Measurements from ENCODE around the gene ZSCAN10.
A peak's percentile ranks its signal among the peaks of the same experiment; 100 is the strongest.
"Not testable (repeated sequence)": the region's sequence is repeated elsewhere in the genome, so short reads cannot be mapped to it uniquely, and the experiment has no call there.

ZSCAN10 gene

GRCh38 chr16:3074860-3075522 is 24.1 kb downstream of the ZSCAN10 start:
- no peak overlapping the region for H2BK120ac ChIP-seq (ENCODE audit: low read depth, low read length)
- no peak overlapping the region for H4K8ac ChIP-seq (ENCODE audit: low read length)
- no peaks in the 10 kb centered on the region for H3K4me1 ChIP-seq (ENCODE audit: control insufficient read depth, insufficient read depth, low read depth, low read length)
- no peak overlapping the region for H3K9ac ChIP-seq (ENCODE audit: low read length)
- no peak overlapping the region for H2BK5ac ChIP-seq (ENCODE audit: low read depth, low read length, poor library complexity, severe bottlenecking)
- no peak overlapping the region for H2BK15ac ChIP-seq (ENCODE audit: low read depth, poor library complexity, severe bottlenecking)
- peaks cover 36 to 55% of the 10 kb centered on the region in 2 experiments for H3K27me3 ChIP-seq (ENCODE audit: control insufficient read depth in 1 of 2, insufficient read depth in 1 of 2, low read length in 2 of 2)
- H2BK12ac ChIP-seq (ENCODE audit: low read length in 2 of 2): no peak overlapping the region
- DNase-seq: no peak
- peak overlapping the region in 1 of 2 experiments; percentile 35 for H3K4ac ChIP-seq (ENCODE audit: low read depth in 1 of 2, low read length in 2 of 2)
- H3K27ac ChIP-seq (ENCODE audit: low read length, poor library complexity, severe bottlenecking): no peak overlapping the region
- no peak overlapping the region for H3K14ac ChIP-seq (ENCODE audit: low read length in 2 of 2)
- no peak overlapping the region for H2AFZ ChIP-seq (ENCODE audit: low read depth, low read length)
- no peaks in the 10 kb centered on the region for H3K9me3 ChIP-seq (ENCODE audit: control insufficient read depth, low read length)
- no peak overlapping the region for H4K91ac ChIP-seq (ENCODE audit: low read length)
- H3K18ac ChIP-seq (ENCODE audit: low read depth in 1 of 2, low read length in 2 of 2): no peak overlapping the region
- H3K23ac ChIP-seq (ENCODE audit: low read length in 2 of 2): no peak overlapping the region
- peaks cover 0 to 1% of the 10 kb centered on the region in 2 experiments for H3K36me3 ChIP-seq (ENCODE audit: control insufficient read depth in 1 of 2, insufficient read depth in 2 of 2, low read depth in 1 of 2, low read length in 2 of 2)
- no peak overlapping the region for H2AK5ac ChIP-seq (ENCODE audit: low read length, severe bottlenecking)
- no peak overlapping the region for H3K4me2 ChIP-seq (ENCODE audit: low read length, poor library complexity, severe bottlenecking)
- H3K4me3 ChIP-seq (ENCODE audit: insufficient read depth in 1 of 2, low read depth in 1 of 2, low read length in 2 of 2): no peak overlapping the region
- no peaks in the 10 kb centered on the region for H3K79me1 ChIP-seq (replicated peaks; ENCODE audit: low read length, poor library complexity, severe bottlenecking)
- 70% methylated on average over 9 of the region's 9 CpGs for WGBS

GRCh38 chr16:3073448-3073847 is 25.6 kb downstream of the ZSCAN10 start:
- Histone ChIP-seq H2BK12ac (ENCODE audit: low read length in 2 of 2) (no peak overlapping the region), H2BK5ac (ENCODE audit: low read depth, low read length, poor library complexity, severe bottlenecking) (no peak overlapping the region), H3K18ac (ENCODE audit: low read depth in 1 of 2, low read length in 2 of 2) (no peak overlapping the region), H3K4me2 (ENCODE audit: low read length, poor library complexity, severe bottlenecking) (no peak overlapping the region), H4K8ac (ENCODE audit: low read length) (no peak overlapping the region), H3K9ac (ENCODE audit: low read length) (no peak overlapping the region), H3K4me3 (ENCODE audit: insufficient read depth in 1 of 2, low read depth in 1 of 2, low read length in 2 of 2) (no peak overlapping the region), H3K9me3 (ENCODE audit: control insufficient read depth, low read length) (no peaks in the 10 kb centered on the region), H3K27me3 (ENCODE audit: control insufficient read depth in 1 of 2, insufficient read depth in 1 of 2, low read length in 2 of 2) (peaks cover 32 to 41% of the 10 kb centered on the region in 2 experiments), H3K14ac (ENCODE audit: low read length in 2 of 2) (peak overlapping the region in 1 of 2 experiments; percentile 2), H3K36me3 (ENCODE audit: control insufficient read depth in 1 of 2, insufficient read depth in 2 of 2, low read depth in 1 of 2, low read length in 2 of 2) (peaks cover 0 to 12% of the 10 kb centered on the region in 2 experiments), H3K4ac (ENCODE audit: low read depth in 1 of 2, low read length in 2 of 2) (no peak overlapping the region), H3K79me1 (replicated peaks; ENCODE audit: low read length, poor library complexity, severe bottlenecking) (no peaks in the 10 kb centered on the region), H2AFZ (ENCODE audit: low read depth, low read length) (no peak overlapping the region), H2BK15ac (ENCODE audit: low read depth, poor library complexity, severe bottlenecking) (no peak overlapping the region), H2BK120ac (ENCODE audit: low read depth, low read length) (no peak overlapping the region), H4K91ac (ENCODE audit: low read length) (no peak overlapping the region), H3K27ac (ENCODE audit: low read length, poor library complexity, severe bottlenecking) (no peak overlapping the region), H3K4me1 (ENCODE audit: control insufficient read depth, insufficient read depth, low read depth, low read length) (no peaks in the 10 kb centered on the region), H3K23ac (ENCODE audit: low read length in 2 of 2) (no peak overlapping the region), H2AK5ac (ENCODE audit: low read length, severe bottlenecking) (no peak overlapping the region)
- DNase-seq: no peak
- WGBS: 94% methylated on average over 7 of the region's 7 CpGs

DNA sequence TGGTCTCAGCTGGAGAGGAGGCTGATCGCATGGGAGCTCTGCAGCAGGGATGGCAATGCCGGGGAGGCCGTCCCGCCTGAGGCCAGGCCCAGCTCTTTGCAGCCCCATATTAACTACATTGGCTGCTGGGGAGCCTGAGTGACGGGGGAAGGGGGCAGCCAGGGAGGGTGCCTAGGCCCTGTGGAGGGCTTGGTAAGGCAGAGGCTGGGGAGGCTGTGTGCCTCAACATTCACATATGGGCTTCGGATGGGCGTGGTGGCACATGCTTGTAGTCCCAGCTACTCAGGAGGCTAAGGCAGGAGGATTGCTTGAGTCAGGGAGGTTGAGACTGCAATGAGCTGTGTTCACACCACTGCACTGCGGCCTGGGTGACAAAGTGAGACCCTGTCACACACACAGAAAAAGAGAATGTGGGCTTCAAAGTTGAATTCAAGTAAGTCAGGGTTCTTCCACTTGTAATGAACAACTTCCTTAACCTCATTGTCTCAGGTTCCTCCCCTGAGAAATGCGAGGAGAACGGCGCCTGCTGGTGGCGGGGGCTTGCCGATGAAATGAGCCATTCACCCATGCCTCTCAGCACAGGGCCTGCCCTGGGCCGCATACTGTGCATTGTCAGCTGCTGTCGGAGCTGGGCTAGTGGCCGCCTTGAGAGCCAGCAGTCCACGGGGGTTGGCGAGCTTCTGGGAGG is 26.4 kb downstream of the ZSCAN10 start:
- no CpG with 5 or more reads among the region's 18 CpGs for WGBS
- H4K8ac ChIP-seq (ENCODE audit: low read length): not testable (repeated sequence)

DNA sequence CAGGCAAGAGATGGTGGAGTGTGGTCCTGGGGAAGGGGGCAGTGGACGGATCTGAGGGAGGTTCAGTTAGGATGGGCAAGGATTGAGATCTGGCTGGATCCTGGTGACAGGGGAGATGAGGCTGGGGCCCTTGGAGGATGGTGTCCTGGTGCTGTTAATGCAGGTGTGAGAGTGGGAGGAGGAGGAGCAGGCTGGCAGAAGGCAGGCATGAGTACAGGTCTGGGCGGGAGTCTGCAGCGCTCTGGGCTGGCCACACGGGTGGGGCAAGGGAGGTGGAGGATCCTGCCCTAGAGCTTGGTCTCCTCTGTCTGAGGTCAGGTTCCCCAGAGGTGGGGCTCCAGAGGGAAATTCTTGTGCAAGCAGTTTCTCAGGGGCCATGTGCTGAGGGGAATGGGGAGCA is 26.9 kb downstream of the ZSCAN10 start:
- not testable (repeated sequence) for H2BK15ac ChIP-seq (ENCODE audit: low read depth, poor library complexity, severe bottlenecking); DNase-seq; H2BK120ac ChIP-seq (ENCODE audit: low read depth, low read length); H2AFZ ChIP-seq (ENCODE audit: low read depth, low read length); H3K4ac ChIP-seq (ENCODE audit: low read depth in 1 of 2, low read length in 2 of 2); H3K27ac ChIP-seq (ENCODE audit: low read length, poor library complexity, severe bottlenecking); H2BK5ac ChIP-seq (ENCODE audit: low read depth, low read length, poor library complexity, severe bottlenecking); H2BK12ac ChIP-seq (ENCODE audit: low read length in 2 of 2); H2AK5ac ChIP-seq (ENCODE audit: low read length, severe bottlenecking); H3K9ac ChIP-seq (ENCODE audit: low read length); H3K4me1 ChIP-seq (ENCODE audit: control insufficient read depth, insufficient read depth, low read depth, low read length); H3K23ac ChIP-seq (ENCODE audit: low read length in 2 of 2); H3K9me3 ChIP-seq (ENCODE audit: control insufficient read depth, low read length); H4K91ac ChIP-seq (ENCODE audit: low read length); H4K8ac ChIP-seq (ENCODE audit: low read length); H3K4me2 ChIP-seq (ENCODE audit: low read length, poor library complexity, severe bottlenecking); H3K79me1 ChIP-seq (replicated peaks; ENCODE audit: low read length, poor library complexity, severe bottlenecking); H3K4me3 ChIP-seq (ENCODE audit: insufficient read depth in 1 of 2, low read depth in 1 of 2, low read length in 2 of 2); H3K18ac ChIP-seq (ENCODE audit: low read depth in 1 of 2, low read length in 2 of 2); H3K14ac ChIP-seq (ENCODE audit: low read length in 2 of 2)
- peaks cover 28 to 36% of the 10 kb centered on the region in 2 experiments for H3K27me3 ChIP-seq (ENCODE audit: control insufficient read depth in 1 of 2, insufficient read depth in 1 of 2, low read length in 2 of 2)
- 83% methylated on average over 3 of the region's 4 CpGs for WGBS
- H3K36me3 ChIP-seq (ENCODE audit: control insufficient read depth in 1 of 2, insufficient read depth in 2 of 2, low read depth in 1 of 2, low read length in 2 of 2): peaks cover 0 to 25% of the 10 kb centered on the region in 2 experiments

More for the DNA sequence above, 26.4 kb downstream of the ZSCAN10 start:
- H2AK5ac ChIP-seq (ENCODE audit: low read length, severe bottlenecking); H2BK12ac ChIP-seq (ENCODE audit: low read length in 2 of 2); H3K9me3 ChIP-seq (ENCODE audit: control insufficient read depth, low read length); H3K9ac ChIP-seq (ENCODE audit: low read length); H3K79me1 ChIP-seq (replicated peaks; ENCODE audit: low read length, poor library complexity, severe bottlenecking); H2BK5ac ChIP-seq (ENCODE audit: low read depth, low read length, poor library complexity, severe bottlenecking); H3K4me1 ChIP-seq (ENCODE audit: control insufficient read depth, insufficient read depth, low read depth, low read length); H2BK120ac ChIP-seq (ENCODE audit: low read depth, low read length); H3K4me2 ChIP-seq (ENCODE audit: low read length, poor library complexity, severe bottlenecking); H3K14ac ChIP-seq (ENCODE audit: low read length in 2 of 2); H3K27ac ChIP-seq (ENCODE audit: low read length, poor library complexity, severe bottlenecking); H3K4ac ChIP-seq (ENCODE audit: low read depth in 1 of 2, low read length in 2 of 2); H3K18ac ChIP-seq (ENCODE audit: low read depth in 1 of 2, low read length in 2 of 2); H2AFZ ChIP-seq (ENCODE audit: low read depth, low read length); DNase-seq; H3K4me3 ChIP-seq (ENCODE audit: insufficient read depth in 1 of 2, low read depth in 1 of 2, low read length in 2 of 2); H2BK15ac ChIP-seq (ENCODE audit: low read depth, poor library complexity, severe bottlenecking); H3K23ac ChIP-seq (ENCODE audit: low read length in 2 of 2); H4K91ac ChIP-seq (ENCODE audit: low read length): not testable (repeated sequence)
- Histone ChIP-seq H3K36me3 (ENCODE audit: control insufficient read depth in 1 of 2, insufficient read depth in 2 of 2, low read depth in 1 of 2, low read length in 2 of 2) (peaks cover 0 to 20% of the 10 kb centered on the region in 2 experiments), H3K27me3 (ENCODE audit: control insufficient read depth in 1 of 2, insufficient read depth in 1 of 2, low read length in 2 of 2) (peaks cover 31 to 41% of the 10 kb centered on the region in 2 experiments)

All from mesenchymal stem cell (in vitro differentiated cells and primary cell).